ENCODE measurements around the gene CCDC148.

DNA sequence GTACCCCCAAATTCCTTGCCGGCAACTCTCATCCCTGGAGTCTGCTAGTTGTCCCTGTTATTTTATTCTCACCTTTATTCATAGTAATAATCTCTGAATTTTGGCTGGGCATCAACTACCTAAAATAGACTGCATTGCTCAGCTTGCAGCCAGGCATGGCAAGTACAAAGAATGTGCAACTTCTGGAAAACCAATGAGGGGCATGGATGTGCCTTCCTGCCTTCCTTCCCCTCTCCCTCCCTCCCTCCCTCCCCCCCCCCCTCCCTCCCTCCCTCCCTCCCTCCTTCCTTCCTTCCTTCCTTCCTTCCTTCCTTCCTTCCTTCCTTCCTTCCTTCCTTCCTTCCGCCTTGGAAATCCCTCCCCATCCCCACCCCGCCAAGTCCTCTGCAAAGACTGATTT is 162.8 kb downstream of the CCDC148 start:
- no peak for TF ChIP-seq POLR2A (IDR thresholded peaks at IDR 0.05; ENCODE audit: low read length)
- TF ChIP-seq GATA1 (IDR thresholded peaks at IDR 0.05; ENCODE audit: low read depth, low read length) = no peak

Measured in erythroblast (primary cell).